Activated CD4-positive, alpha-beta T cell treated with anti-CD3 and anti-CD28 coated beads for 48 hours (primary cell): ENCODE results near the gene GMPPB.
"Not testable (repeated sequence)": the region's sequence is repeated elsewhere in the genome, so short reads cannot be mapped to it uniquely, and the experiment has no call there.

Source experiments
- DNase-seq: peaks from one replicate; pipeline ENCODE4 v3.0.0-alpha.2; 2020

GMPPB gene

GRCh38 chr3:49723628-49724551, at the start of gene GMPPB:
TSS of gene GMPPB (minus strand) at chr3:49723951. CDS start at chr3:49723726, 225 bp downstream.
- DNase-seq, result peak; percentile 96

DNA sequence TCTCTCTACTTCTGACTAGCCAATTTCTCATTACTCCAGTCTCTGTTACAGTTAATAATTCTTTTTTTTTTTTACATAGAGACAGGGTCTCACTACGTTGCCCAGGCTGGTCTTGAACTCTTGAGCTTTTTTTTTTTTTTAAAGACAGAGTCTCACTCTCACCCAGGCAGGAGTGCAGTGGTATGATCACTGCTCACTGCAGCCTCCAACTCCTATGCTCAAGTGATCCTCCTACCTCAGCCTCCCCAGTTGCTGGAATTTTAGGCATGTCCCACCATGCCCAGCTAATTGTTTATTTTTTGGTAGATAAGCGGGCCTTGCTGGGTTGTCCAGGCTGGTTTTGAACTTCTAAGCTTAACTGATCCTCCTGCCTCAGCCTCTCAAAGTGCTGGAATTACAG, 49.0 kb upstream of the GMPPB start:
- DNase-seq, result no peak

GRCh38 chr3:49771340-49771938, 47.7 kb upstream of the GMPPB start:
- no peak for DNase-seq

DNA sequence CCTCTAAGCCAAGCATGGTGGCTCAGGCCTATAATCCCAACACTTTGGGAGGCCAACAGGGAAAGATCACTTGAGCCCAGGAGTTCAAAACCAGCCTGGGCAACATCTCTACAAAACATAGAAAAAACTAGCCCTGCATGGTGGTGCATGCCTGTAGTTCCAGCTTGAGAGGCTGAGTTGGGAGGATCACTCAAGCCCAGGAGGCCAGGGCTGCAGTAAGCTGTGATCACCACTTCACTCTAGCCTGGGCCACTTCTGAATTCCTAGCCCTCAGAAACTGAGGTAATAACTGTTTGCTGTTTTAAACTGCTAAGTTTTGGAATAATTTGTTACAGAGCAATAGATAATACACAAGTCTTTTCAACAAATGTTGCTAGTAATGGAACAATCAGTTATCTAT, 46.2 kb upstream of the GMPPB start:
- no peak for DNase-seq

- no peak for DNase-seq
Observed at GRCh38 chr3:49769286-49769915, 45.6 kb upstream of the GMPPB start.

GRCh38 chr3:49763981-49764380, 40.2 kb upstream of the GMPPB start:
- DNase-seq, result no peak

- DNase-seq, result no peak
Observed at GRCh38 chr3:49761661-49762060, 37.9 kb upstream of the GMPPB start.

DNA sequence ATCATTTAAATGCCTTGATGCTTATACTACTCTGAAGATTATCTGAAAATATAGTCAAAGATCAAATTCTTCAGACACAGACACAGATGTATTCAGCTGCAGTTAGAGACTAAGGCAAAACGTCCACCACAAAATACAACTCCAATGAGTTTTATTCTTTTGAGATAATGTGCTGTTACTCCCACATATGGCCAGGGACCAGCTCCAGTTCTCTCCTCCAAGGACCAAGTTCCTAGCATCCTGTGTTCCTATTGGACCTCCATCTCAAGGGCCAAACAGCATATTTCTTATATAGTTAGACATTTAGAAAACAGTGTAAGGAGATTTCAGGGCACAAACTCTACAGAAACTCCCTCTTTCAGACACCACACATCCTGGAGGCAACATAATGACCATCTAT, 35.5 kb upstream of the GMPPB start:
- DNase-seq, result no peak

GRCh38 chr3:49757197-49757596, 33.4 kb upstream of the GMPPB start:
- DNase-seq, result no peak

DNA sequence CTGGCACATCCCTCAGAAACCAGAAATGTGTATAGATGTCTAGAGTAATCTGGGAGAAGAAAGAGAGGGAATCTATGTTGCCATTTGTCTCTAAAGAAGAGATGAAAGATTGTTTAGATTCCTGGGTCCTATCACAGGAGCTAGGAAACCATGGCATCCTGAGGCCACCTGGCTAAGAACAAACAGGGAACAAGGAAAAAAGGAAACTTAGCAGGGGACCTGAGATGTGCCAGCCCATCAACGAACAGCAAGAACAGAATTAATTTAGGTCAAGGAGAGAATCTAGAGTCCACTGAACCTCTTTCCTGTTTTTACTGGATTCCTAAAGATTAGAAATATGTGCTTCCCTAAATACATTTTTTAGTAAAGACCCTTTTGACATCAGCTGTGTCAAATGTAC, 32.3 kb upstream of the GMPPB start:
- DNase-seq, result no peak

DNA sequence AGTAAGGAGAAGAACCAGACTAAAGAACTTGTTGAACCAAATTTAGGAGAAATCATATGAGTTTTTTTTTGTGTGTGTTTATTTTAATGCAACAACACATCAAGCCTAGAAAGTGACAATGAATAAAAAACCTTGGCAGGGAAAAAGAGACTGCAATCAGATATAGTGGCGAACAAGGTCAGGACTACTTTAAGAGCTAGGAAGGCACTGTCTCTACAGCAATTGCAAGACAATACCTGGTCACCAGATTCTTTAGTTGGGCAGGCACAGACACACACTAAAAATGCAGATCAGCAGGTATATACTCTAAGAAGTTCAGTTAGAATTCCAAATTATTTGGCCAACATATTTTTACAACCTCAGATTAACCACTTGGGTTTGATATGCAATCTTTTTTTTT, 30.8 kb upstream of the GMPPB start:
- DNase-seq, result no peak

DNA sequence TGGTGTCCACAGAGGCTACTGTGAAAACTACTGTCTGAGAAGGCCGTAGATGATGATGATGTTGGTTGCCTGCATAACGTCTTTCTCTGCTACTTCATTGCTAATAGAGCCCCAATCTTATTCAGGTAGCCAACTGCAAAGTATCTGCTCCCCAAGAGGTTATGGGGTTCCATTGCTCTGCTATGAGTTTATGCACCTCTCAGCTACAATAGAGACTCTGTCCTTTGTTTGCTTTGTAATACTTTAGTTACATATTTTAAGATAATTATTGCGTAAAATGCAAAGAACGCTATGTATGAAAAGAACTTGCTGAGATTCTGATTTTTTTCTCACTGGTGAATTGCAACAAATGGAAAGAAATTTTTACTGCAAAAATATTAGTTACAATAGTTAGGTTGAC, 27.8 kb upstream of the GMPPB start:
- DNase-seq, result no peak

DNA sequence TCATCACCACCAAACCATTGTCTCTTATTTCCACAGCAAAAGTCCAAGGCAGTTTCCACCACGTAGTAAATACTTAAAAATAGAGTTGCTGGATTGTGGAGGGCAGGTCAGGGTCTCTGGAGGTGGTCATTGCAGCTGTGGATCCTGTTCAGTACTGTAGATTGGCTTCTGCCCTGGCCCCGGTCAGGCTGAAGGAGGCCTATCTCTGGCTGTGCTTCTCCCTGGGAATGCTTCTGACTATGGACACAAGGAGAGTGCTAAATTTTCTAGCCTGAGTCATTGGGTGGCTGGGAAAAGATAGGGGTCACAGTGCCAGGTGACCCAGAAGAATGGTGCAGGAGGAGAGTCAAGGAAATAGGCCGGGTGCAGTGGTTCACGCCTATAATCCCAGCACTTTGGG, 26.3 kb upstream of the GMPPB start:
- no peak for DNase-seq

DNA sequence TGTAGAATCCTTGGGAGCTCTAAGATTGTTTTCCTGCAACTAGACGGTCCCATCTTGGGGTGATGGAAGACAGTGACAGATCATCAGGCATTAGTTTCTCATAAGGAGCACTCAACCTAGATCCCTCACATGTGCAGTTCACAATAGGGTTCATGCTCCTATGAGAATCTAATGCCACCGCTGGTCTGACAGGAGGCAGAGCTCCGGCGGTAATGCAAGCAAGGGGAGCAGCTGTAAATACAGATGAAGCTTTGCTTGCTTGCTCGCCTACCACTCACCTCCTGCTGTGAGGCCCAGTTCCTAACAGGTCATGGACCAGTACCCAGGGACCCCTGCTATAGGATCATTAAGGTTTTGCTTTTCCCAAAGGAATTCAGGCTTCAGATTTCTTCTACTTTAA, 25.1 kb upstream of the GMPPB start:
- not testable (repeated sequence) for DNase-seq

DNA sequence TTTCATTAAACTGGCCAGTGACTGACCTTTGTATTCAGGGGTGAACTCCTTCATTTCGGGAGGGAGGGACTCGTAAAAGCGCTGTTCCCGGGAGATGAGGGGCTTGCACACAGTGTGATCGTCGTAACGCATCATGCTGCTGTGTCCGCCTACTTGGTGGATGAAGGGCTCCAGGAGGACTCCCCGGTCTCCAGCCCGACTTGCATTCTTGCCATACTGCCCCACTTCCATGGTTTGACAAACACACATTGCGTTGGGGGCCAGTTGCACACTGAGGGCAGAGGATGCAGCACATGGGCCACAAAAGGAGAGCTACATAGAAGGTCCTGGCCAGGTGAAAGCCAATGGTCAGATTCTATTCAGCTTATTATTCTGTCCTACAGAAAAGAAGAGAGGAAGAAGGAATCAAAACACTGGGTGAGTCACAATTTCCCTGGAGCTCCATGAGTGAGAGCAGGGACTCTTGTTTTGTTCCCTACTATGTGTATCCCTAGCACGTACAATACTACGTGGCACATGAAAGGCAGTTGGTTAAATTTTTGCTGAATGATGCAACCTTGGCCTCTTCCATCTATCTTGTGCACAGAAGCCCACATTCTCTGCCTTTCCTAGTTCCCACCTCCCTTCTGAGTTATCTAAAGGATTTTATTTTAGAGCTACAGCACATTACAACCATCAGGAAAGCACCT, 24.2 kb upstream of the GMPPB start:
- DNase-seq, result no peak

GRCh38 chr3:49745986-49746385, 22.2 kb upstream of the GMPPB start:
- no peak for DNase-seq

GRCh38 chr3:49740427-49740826, 16.7 kb upstream of the GMPPB start:
- DNase-seq, result no peak

- no peak for DNase-seq
Observed at GRCh38 chr3:49738067-49738713, 14.4 kb upstream of the GMPPB start.

GRCh38 chr3:49734752-49735151, 11.0 kb upstream of the GMPPB start:
- DNase-seq, result no peak

DNA sequence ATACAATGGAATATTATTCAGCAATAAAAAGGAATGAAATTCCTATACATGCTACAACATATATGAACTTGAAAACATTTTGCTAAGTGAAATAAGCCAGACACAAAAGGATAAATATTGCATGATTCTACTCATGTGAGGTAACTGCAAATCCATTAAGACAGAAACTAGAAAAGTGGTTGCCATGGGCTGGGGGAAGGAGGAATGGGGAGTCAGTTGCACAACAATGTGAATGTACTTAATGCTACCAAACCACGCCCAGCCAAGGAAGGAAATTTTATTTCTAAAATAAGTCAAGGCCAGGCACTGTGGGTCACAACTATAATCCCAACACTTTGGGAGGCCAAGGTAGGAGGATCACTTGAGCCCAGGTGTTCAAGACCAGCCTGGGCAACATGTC, 9.8 kb upstream of the GMPPB start:
- DNase-seq, result no peak

GRCh38 chr3:49732597-49732996, 8.8 kb upstream of the GMPPB start:
- DNase-seq, result no peak

DNA sequence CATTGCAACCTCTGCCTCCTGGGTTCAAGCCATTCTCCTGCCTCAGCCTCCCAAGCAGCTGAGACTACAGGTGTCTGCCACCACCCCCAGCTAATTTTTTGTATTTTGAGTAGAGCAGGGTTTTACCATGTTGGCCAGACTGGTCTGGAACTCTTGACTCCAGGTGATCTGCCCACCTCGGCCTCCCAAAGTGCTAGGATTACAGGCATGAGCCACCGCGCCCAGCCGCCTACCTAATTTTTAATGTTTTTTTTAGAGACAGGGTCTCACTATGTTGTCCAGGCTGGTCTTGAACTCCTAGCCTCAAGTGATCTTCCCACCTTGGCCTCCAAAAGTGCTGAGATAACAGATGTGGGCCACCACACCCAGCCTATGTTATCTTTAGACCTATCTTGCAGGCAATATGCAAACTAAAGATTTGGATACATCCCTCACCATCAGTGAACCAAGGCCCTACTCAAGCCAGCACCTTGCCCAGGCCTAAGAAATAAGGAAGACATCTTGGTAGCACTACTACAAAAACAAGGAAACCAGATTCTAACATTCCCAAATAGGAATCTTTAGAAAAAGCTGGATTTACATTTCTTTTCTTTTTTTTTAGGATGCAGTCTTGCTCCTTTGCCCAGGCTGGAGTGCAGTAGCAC, 6.3 kb upstream of the GMPPB start:
- no peak for DNase-seq
